ENCODE data around the gene RAB11FIP4. TPM values are rescaled to one million over a fixed set of nuclear protein-coding genes. Genes with fewer than 3 reads are reported as not detected.

The RAB11FIP4 gene
- total RNA-seq, 1 experiment from 2014 or later, result 54.9 TPM

DNA sequence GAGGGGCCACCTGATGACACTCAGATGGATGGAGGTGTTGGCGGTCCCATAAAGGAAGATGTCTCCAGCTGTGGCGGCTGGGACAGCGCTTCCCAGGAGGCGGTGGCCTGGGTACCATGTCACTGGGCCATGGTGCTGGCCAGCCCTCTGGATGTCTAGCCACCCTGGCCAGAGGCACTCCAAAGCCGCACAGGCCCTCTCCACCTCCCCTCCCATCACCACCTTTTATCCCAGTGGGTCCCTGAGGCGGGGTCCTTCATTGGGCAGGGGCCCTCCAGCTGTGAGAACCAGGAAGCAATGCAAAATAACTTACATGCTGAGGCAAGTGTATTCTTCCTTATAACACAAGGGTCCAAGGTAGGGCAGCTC is 23.1 kb downstream of the RAB11FIP4 start:
- H3K4me3 Mint-ChIP-seq, result no peak overlapping the region
- TF ChIP-seq, protein P1, sequence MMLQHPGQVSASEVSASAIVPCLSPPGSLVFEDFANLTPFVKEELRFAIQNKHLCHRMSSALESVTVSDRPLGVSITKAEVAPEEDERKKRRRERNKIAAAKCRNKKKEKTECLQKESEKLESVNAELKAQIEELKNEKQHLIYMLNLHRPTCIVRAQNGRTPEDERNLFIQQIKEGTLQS (CRISPR knock-in tag; conservative IDR thresholded peaks at IDR 0.05), result no peak
- TF ChIP-seq SOX15 (CRISPR knock-in tag; IDR thresholded peaks at IDR 0.05) (no peak), RORB (CRISPR knock-in tag; IDR thresholded peaks at IDR 0.05) (no peak), ZNF121 (CRISPR knock-in tag; IDR thresholded peaks at IDR 0.05) (no peak), RELA (CRISPR knock-in tag; IDR thresholded peaks at IDR 0.05; ENCODE audit: borderline replicate concordance) (no peak), HMGA2 (CRISPR knock-in tag; IDR thresholded peaks at IDR 0.05) (no peak), ZNF396 (CRISPR knock-in tag; IDR thresholded peaks at IDR 0.05; ENCODE audit: borderline replicate concordance) (no peak), ZNF219 (CRISPR knock-in tag; IDR thresholded peaks at IDR 0.05; ENCODE audit: borderline replicate concordance) (no peak), NFATC4 (CRISPR knock-in tag; IDR thresholded peaks at IDR 0.05) (no peak), NFYB (CRISPR knock-in tag; conservative IDR thresholded peaks at IDR 0.05; ENCODE audit: low read depth) (no peak), ZNF416 (CRISPR knock-in tag; IDR thresholded peaks at IDR 0.05) (no peak)
- TF ChIP-seq, protein P2, sequence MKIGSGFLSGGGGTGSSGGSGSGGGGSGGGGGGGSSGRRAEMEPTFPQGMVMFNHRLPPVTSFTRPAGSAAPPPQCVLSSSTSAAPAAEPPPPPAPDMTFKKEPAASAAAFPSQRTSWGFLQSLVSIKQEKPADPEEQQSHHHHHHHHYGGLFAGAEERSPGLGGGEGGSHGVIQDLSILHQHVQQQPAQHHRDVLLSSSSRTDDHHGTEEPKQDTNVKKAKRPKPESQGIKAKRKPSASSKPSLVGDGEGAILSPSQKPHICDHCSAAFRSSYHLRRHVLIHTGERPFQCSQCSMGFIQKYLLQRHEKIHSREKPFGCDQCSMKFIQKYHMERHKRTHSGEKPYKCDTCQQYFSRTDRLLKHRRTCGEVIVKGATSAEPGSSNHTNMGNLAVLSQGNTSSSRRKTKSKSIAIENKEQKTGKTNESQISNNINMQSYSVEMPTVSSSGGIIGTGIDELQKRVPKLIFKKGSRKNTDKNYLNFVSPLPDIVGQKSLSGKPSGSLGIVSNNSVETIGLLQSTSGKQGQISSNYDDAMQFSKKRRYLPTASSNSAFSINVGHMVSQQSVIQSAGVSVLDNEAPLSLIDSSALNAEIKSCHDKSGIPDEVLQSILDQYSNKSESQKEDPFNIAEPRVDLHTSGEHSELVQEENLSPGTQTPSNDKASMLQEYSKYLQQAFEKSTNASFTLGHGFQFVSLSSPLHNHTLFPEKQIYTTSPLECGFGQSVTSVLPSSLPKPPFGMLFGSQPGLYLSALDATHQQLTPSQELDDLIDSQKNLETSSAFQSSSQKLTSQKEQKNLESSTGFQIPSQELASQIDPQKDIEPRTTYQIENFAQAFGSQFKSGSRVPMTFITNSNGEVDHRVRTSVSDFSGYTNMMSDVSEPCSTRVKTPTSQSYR (CRISPR knock-in tag; IDR thresholded peaks at IDR 0.05), result no peak
- TF ChIP-seq, protein P3, sequence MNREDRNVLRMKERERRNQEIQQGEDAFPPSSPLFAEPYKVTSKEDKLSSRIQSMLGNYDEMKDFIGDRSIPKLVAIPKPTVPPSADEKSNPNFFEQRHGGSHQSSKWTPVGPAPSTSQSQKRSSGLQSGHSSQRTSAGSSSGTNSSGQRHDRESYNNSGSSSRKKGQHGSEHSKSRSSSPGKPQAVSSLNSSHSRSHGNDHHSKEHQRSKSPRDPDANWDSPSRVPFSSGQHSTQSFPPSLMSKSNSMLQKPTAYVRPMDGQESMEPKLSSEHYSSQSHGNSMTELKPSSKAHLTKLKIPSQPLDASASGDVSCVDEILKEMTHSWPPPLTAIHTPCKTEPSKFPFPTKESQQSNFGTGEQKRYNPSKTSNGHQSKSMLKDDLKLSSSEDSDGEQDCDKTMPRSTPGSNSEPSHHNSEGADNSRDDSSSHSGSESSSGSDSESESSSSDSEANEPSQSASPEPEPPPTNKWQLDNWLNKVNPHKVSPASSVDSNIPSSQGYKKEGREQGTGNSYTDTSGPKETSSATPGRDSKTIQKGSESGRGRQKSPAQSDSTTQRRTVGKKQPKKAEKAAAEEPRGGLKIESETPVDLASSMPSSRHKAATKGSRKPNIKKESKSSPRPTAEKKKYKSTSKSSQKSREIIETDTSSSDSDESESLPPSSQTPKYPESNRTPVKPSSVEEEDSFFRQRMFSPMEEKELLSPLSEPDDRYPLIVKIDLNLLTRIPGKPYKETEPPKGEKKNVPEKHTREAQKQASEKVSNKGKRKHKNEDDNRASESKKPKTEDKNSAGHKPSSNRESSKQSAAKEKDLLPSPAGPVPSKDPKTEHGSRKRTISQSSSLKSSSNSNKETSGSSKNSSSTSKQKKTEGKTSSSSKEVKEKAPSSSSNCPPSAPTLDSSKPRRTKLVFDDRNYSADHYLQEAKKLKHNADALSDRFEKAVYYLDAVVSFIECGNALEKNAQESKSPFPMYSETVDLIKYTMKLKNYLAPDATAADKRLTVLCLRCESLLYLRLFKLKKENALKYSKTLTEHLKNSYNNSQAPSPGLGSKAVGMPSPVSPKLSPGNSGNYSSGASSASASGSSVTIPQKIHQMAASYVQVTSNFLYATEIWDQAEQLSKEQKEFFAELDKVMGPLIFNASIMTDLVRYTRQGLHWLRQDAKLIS (CRISPR knock-in tag; IDR thresholded peaks at IDR 0.05; ENCODE audit: borderline replicate concordance), result no peak
- TF ChIP-seq, protein P4, sequence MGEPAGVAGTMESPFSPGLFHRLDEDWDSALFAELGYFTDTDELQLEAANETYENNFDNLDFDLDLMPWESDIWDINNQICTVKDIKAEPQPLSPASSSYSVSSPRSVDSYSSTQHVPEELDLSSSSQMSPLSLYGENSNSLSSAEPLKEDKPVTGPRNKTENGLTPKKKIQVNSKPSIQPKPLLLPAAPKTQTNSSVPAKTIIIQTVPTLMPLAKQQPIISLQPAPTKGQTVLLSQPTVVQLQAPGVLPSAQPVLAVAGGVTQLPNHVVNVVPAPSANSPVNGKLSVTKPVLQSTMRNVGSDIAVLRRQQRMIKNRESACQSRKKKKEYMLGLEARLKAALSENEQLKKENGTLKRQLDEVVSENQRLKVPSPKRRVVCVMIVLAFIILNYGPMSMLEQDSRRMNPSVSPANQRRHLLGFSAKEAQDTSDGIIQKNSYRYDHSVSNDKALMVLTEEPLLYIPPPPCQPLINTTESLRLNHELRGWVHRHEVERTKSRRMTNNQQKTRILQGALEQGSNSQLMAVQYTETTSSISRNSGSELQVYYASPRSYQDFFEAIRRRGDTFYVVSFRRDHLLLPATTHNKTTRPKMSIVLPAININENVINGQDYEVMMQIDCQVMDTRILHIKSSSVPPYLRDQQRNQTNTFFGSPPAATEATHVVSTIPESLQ (CRISPR knock-in tag; IDR thresholded peaks at IDR 0.05), result no peak
- TF ChIP-seq, protein P5, sequence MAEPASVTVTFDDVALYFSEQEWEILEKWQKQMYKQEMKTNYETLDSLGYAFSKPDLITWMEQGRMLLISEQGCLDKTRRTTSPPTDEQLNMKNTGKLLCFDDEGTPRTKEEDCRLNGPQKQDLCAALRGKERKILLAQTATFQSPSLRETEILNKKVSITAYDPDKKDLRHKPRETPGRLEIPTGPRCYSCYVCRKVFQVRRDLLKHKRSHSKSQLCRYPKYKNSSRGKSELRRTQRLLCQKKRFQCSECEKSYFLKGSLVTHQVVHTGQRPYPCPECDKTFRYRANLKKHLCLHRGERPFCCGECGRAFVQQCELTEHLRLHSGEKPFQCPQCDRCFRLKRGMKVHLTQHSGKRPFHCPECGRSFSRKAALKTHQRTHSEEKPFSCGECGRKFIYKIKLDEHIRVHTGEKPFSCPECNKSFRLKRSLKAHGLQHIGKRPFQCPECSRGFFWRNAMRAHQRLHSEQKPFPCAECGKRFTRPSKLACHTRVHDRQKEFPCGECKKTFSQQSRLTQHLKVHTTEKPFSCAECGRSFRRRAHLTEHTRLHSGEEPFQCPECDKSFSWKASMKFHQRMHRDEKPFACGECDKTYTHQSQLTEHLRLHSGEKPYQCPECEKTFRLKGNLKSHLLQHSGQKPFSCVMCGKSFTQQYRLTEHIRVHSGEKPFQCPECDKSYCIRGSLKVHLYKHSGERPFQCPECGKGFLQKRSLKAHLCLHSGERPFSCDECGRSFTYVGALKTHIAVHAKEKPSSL (CRISPR knock-in tag; conservative IDR thresholded peaks at IDR 0.05), result no peak
- TF ChIP-seq, protein P6, sequence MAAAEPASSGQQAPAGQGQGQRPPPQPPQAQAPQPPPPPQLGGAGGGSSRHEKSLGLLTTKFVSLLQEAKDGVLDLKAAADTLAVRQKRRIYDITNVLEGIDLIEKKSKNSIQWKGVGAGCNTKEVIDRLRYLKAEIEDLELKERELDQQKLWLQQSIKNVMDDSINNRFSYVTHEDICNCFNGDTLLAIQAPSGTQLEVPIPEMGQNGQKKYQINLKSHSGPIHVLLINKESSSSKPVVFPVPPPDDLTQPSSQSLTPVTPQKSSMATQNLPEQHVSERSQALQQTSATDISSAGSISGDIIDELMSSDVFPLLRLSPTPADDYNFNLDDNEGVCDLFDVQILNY (CRISPR knock-in tag; IDR thresholded peaks at IDR 0.05), result no peak
- TF ChIP-seq, protein P7, sequence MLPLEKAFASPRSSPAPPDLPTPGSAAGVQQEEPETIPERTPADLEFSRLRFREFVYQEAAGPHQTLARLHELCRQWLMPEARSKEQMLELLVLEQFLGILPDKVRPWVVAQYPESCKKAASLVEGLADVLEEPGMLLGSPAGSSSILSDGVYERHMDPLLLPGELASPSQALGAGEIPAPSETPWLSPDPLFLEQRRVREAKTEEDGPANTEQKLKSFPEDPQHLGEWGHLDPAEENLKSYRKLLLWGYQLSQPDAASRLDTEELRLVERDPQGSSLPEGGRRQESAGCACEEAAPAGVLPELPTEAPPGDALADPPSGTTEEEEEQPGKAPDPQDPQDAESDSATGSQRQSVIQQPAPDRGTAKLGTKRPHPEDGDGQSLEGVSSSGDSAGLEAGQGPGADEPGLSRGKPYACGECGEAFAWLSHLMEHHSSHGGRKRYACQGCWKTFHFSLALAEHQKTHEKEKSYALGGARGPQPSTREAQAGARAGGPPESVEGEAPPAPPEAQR (CRISPR knock-in tag; IDR thresholded peaks at IDR 0.05), result no peak
- no peak overlapping the region for H3K27ac Mint-ChIP-seq
- H3K9me3 Mint-ChIP-seq, result no peaks in the 10 kb centered on the region
- peaks cover 23% of the 10 kb centered on the region for H3K4me1 Mint-ChIP-seq
- ChIA-PET CTCF (interaction anchor here (0.6 to 6.5 kb wide), 9 partner anchors 8 to 103 kb away, joined by 3 to 34 read pairs (median 4); partner anchors contain the start of gene RAB11FIP4), POLR2A (no interaction called here)
- ATAC-seq, result no peak
- no peaks in the 10 kb centered on the region; the same call in 1 of the 2 replicates for H3K27me3 Mint-ChIP-seq (ENCODE audit: low read depth)
- no peaks in the 10 kb centered on the region for H3K36me3 Mint-ChIP-seq
- no peak for DNase-seq (ENCODE audit: low spot score)

Data from WTC11 (cell line).